Heart left ventricle (tissue), 13 donors: ENCODE results near the gene TPST1.

ENCODE experiments used
- CTCF ChIP-seq, 12 donors: fragments of 200-600 bp; sonication (generic) in 4 of 12; IDR thresholded peaks; one replicate each; pipeline versions ENCODE4 v1.5.0 to v1.8.0; 2018 to 2022; ENCODE audit warnings: antibody characterized with exemption in 12 of 12, mild to moderate bottlenecking in 5 of 12
- POLR2A ChIP-seq, 2 donors: fragments of 450-650 bp; IDR thresholded peaks; one replicate each; pipeline ENCODE4 v1.6.1; 2017; ENCODE audit warnings: antibody characterized with exemption in 2 of 2, mild to moderate bottlenecking in 2 of 2, moderate library complexity in 2 of 2
- donor health status: ischemic (EF 13 %, LVEDD 7.1; RV severe dilation, severe dysfunction).
- donor health status: DM: no; HTN: yes; CAD: no.
- donor health status: DM: no; HTN: no; CAD: no.
- donor health status: ischemic (EF 25% LVEDD 6.9; RV normal size, moderate dysfunction).
- donor health status: ischemic (EF 25% LVEDD 5.7; RV mildly dilated, moderate dysfunction).
- donor health status: ischemic (EF 35%, LVEDD 5.7; RV mildly dilated, moderate dysfunction).
- donor health status: nonischemic (EF 11% LVEDD 7.7; RV severe dilation, severe dysfunction).
- donor health status: DM: yes; HTN: yes; CAD: no.
- donor health status: PGD.
- donor health status: ischemic (EF 29% LVEDD 5.4; RV normal size, mild dysfunction).
- donor health status: nonischemic (EF 23%, LVEDD 6.1; RV moderate dilation, normal function).

GRCh38 chr7:66190504-66190857, 14.7 kb upstream of the TPST1 start:
- TF ChIP-seq CTCF (IDR thresholded peaks at IDR 0.05), result no peak
- no peak for TF ChIP-seq POLR2A (IDR thresholded peaks at IDR 0.05)
